Activated T-helper 17 cell treated with anti-CD3 and anti-CD28 coated beads, Interleukin-2, amount 50 U/mL, for 72 hours (primary cell): ENCODE data around the gene IGFBP3. TPM values are rescaled to one million over a fixed set of nuclear protein-coding genes. Genes with fewer than 3 reads are reported as not detected.

Experiments
- ATAC-seq: fragments of 150-1000 bp; cut with Tn5 transposase; replicated peaks from 2 replicates; pipeline ENCODE4 v1.10.0; 2021; ENCODE audit warnings: mild to moderate bottlenecking, moderate library complexity
- H3K27ac Mint-ChIP-seq: one replicate; pipeline ENCODE4 v1.8.0; 2022; ENCODE audit warnings: mixed read lengths
- H3K27me3 Mint-ChIP-seq: one replicate; pipeline ENCODE4 v1.8.0; 2022; ENCODE audit warnings: mixed read lengths
- H3K36me3 Mint-ChIP-seq: one replicate; pipeline ENCODE4 v1.8.0; 2022; ENCODE audit warnings: low read depth, mild to moderate bottlenecking, mixed read lengths
- H3K4me1 Mint-ChIP-seq: one replicate; pipeline ENCODE4 v1.8.0; 2022; ENCODE audit warnings: mixed read lengths
- H3K4me3 Mint-ChIP-seq: one replicate; pipeline ENCODE4 v1.8.0; 2022; ENCODE audit warnings: mild to moderate bottlenecking, mixed read lengths
- H3K9me3 Mint-ChIP-seq: one replicate; pipeline ENCODE4 v1.8.0; 2022; ENCODE audit warnings: mixed read lengths
- total RNA-seq, 2 donors: library from RNA; stranded (reverse); gene quantifications; one replicate each; pipeline ENCODE4 v1.2.3, GENCODE V29; 2022

Gene IGFBP3
- total RNA-seq, 2 donors from 2014 or later: 2.6 to 3.6 TPM

- no peak for ATAC-seq
- peaks cover 3% of the 10 kb centered on the region for H3K27me3 Mint-ChIP-seq
- H3K4me1 Mint-ChIP-seq: peaks cover 4% of the 10 kb centered on the region
Observed at GRCh38 chr7:45938626-45939302, 17.7 kb upstream of the IGFBP3 start.

DNA sequence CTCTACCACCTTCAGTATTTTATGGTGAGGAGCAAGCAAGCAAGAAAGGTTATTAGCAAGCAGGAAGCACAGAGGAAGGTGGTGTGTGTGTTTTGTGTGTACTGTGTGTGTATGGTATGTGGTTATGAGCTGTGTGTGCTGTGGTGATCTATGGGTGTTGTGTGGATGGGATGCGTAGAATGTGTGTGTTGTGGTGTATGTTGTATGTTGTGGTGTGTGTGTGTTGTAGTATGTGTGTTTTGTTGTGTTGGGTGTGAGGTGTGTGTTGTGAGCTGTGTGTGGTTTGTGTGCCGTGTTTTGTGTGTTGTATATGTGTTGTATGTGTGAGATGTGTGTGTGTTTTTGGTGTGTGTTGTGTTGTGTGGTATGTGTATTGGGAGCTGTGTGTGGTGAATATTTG is 16.8 kb upstream of the IGFBP3 start:
- ATAC-seq: no peak
- Mint-ChIP-seq H3K27me3 (peaks cover 3% of the 10 kb centered on the region), H3K36me3 (no peaks in the 10 kb centered on the region), H3K9me3 (peaks cover 5% of the 10 kb centered on the region), H3K4me3 (no peak overlapping the region), H3K4me1 (peaks cover 4% of the 10 kb centered on the region), H3K27ac (no peak overlapping the region)

More at GRCh38 chr7:45938626-45939302, 17.7 kb upstream of the IGFBP3 start:
- peak overlapping the region; percentile 83 for H3K4me3 Mint-ChIP-seq
- no peak overlapping the region for H3K27ac Mint-ChIP-seq
- no peaks in the 10 kb centered on the region for H3K36me3 Mint-ChIP-seq
- peaks cover 5% of the 10 kb centered on the region for H3K9me3 Mint-ChIP-seq

GRCh38 chr7:45937301-45937700 is 16.2 kb upstream of the IGFBP3 start:
- Mint-ChIP-seq H3K36me3 (no peaks in the 10 kb centered on the region), H3K4me3 (no peak overlapping the region), H3K4me1 (peaks cover 4% of the 10 kb centered on the region), H3K9me3 (peaks cover 5% of the 10 kb centered on the region), H3K27ac (no peak overlapping the region), H3K27me3 (peaks cover 3% of the 10 kb centered on the region)
- ATAC-seq: no peak

- Mint-ChIP-seq H3K27me3 (no peaks in the 10 kb centered on the region), H3K9me3 (no peaks in the 10 kb centered on the region), H3K4me3 (no peak overlapping the region), H3K36me3 (no peaks in the 10 kb centered on the region), H3K27ac (no peak overlapping the region), H3K4me1 (no peaks in the 10 kb centered on the region)
- ATAC-seq: no peak
Observed at GRCh38 chr7:45930967-45931366, 9.9 kb upstream of the IGFBP3 start.

- peaks cover 7% of the 10 kb centered on the region for H3K4me1 Mint-ChIP-seq
- peaks cover 10% of the 10 kb centered on the region for H3K27me3 Mint-ChIP-seq
- no peaks in the 10 kb centered on the region for H3K9me3 Mint-ChIP-seq
- H3K36me3 Mint-ChIP-seq: no peaks in the 10 kb centered on the region
- no peak overlapping the region for H3K27ac Mint-ChIP-seq
- H3K4me3 Mint-ChIP-seq: peak overlapping the region; percentile 66
- peak; percentile 32 for ATAC-seq
Observed at GRCh38 chr7:45927721-45928120, 6.6 kb upstream of the IGFBP3 start.

GRCh38 chr7:45924283-45924682 is 3.2 kb upstream of the IGFBP3 start:
- Mint-ChIP-seq H3K9me3 (no peaks in the 10 kb centered on the region), H3K27me3 (peaks cover 25% of the 10 kb centered on the region), H3K27ac (no peak overlapping the region), H3K4me1 (peaks cover 10% of the 10 kb centered on the region), H3K4me3 (no peak overlapping the region), H3K36me3 (no peaks in the 10 kb centered on the region)
- ATAC-seq: no peak

- no peak overlapping the region for H3K27ac Mint-ChIP-seq
- no peak for ATAC-seq
- H3K4me3 Mint-ChIP-seq: no peak overlapping the region
- no peaks in the 10 kb centered on the region for H3K36me3 Mint-ChIP-seq
- no peaks in the 10 kb centered on the region for H3K9me3 Mint-ChIP-seq
- H3K4me1 Mint-ChIP-seq: peaks cover 10% of the 10 kb centered on the region
- H3K27me3 Mint-ChIP-seq: peaks cover 25% of the 10 kb centered on the region
Observed at GRCh38 chr7:45923818-45924217, 2.7 kb upstream of the IGFBP3 start.

GRCh38 chr7:45923290-45923689 is 2.2 kb upstream of the IGFBP3 start:
- Mint-ChIP-seq H3K36me3 (no peaks in the 10 kb centered on the region), H3K4me1 (peaks cover 10% of the 10 kb centered on the region), H3K27ac (no peak overlapping the region), H3K27me3 (peaks cover 25% of the 10 kb centered on the region), H3K9me3 (no peaks in the 10 kb centered on the region), H3K4me3 (peak overlapping the region; percentile 73)
- peak; percentile 38 for ATAC-seq

- Mint-ChIP-seq H3K27me3 (peaks cover 25% of the 10 kb centered on the region), H3K27ac (peak overlapping the region; percentile 42), H3K4me3 (peak overlapping the region; percentile 73), H3K9me3 (no peaks in the 10 kb centered on the region), H3K4me1 (peaks cover 10% of the 10 kb centered on the region), H3K36me3 (no peaks in the 10 kb centered on the region)
- peak; percentile 68 for ATAC-seq
Observed at GRCh38 chr7:45922810-45923209, 1.7 kb upstream of the IGFBP3 start.

GRCh38 chr7:45921699-45922519 is 837 bp upstream of the IGFBP3 start:
- Mint-ChIP-seq H3K27ac (peak overlapping the region; percentile 42), H3K4me3 (peak overlapping the region; percentile 73), H3K4me1 (peaks cover 10% of the 10 kb centered on the region), H3K9me3 (no peaks in the 10 kb centered on the region), H3K36me3 (no peaks in the 10 kb centered on the region), H3K27me3 (peaks cover 30% of the 10 kb centered on the region)
- no peak for ATAC-seq

DNA sequence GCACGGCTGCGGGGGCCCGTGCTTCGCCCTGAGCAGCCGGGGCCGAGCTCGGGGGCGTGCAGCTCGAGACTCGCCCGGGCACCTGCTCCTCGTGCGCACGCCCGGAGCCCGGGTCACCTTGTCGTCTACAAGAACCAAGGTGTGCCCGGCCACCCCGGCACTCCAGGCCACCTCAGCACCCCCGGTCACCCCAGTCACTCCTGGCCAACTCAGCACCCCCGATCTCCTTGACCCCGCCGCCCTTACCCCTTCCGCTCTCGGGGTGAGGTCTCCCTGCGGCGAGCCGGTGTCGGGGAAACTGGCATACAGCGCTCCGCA is 268 bp upstream of the IGFBP3 start:
- Mint-ChIP-seq H3K27me3 (peaks cover 30% of the 10 kb centered on the region), H3K27ac (no peak overlapping the region), H3K36me3 (no peaks in the 10 kb centered on the region), H3K9me3 (no peaks in the 10 kb centered on the region), H3K4me3 (peak overlapping the region; percentile 73), H3K4me1 (peaks cover 10% of the 10 kb centered on the region)
- ATAC-seq: no peak

DNA sequence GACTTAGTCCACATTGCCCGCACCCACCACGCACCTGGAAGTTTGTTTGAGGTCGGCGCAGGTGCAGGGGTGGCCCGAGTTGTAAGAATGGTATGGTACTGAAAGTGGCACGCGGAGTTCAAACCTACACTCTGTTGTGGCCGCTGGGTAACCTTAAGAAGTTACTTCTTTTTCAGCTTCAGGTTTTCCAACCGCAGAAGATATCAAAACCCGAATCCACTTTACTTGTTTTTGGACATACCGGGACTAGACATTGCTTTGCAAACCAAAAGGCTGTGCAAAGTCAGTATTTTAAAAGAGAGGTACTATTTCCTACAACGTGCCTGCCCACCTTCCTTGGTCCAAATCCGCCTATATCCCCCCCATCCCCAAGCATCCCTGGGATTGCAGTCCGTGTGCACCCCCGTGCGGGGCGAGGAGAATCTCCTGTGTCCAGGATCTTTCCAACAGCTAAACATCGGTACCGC is 1.0 kb downstream of the IGFBP3 start:
- no peaks in the 10 kb centered on the region for H3K9me3 Mint-ChIP-seq
- H3K27ac Mint-ChIP-seq: no peak overlapping the region
- H3K36me3 Mint-ChIP-seq: no peaks in the 10 kb centered on the region
- H3K27me3 Mint-ChIP-seq: peaks cover 30% of the 10 kb centered on the region
- H3K4me3 Mint-ChIP-seq: peak overlapping the region; percentile 72
- H3K4me1 Mint-ChIP-seq: peaks cover 10% of the 10 kb centered on the region
- no peak for ATAC-seq

GRCh38 chr7:45919231-45919784 is 1.8 kb downstream of the IGFBP3 start:
- H3K4me1 Mint-ChIP-seq: peaks cover 10% of the 10 kb centered on the region
- H3K27me3 Mint-ChIP-seq: peaks cover 28% of the 10 kb centered on the region
- no peaks in the 10 kb centered on the region for H3K9me3 Mint-ChIP-seq
- no peak for ATAC-seq
- H3K27ac Mint-ChIP-seq: no peak overlapping the region
- H3K4me3 Mint-ChIP-seq: peak overlapping the region; percentile 72
- H3K36me3 Mint-ChIP-seq: no peaks in the 10 kb centered on the region

DNA sequence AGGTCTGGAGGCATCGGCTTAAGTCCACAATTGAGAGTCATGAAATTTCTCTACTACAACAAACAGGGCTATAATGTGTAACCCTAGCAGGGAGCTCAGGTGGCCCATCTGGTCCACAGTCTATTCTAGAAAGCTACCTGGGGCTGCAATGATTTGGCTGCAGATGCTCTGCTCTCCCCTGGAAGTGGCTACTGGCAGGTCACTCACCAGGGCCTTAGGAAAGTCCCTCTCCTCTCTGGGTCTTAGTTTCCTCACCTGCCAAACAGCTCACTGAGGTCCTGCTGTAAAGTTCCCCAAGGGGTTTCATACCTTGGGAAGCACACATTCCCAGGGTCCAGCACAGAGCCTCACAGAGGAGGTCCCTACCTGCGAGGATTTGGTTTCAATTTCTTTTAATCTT is 2.5 kb downstream of the IGFBP3 start:
- Mint-ChIP-seq H3K27ac (no peak overlapping the region), H3K36me3 (no peaks in the 10 kb centered on the region), H3K4me3 (no peak overlapping the region), H3K9me3 (no peaks in the 10 kb centered on the region), H3K27me3 (peaks cover 27% of the 10 kb centered on the region), H3K4me1 (peaks cover 10% of the 10 kb centered on the region)
- no peak for ATAC-seq

GRCh38 chr7:45917658-45918057 is 3.4 kb downstream of the IGFBP3 start:
- peak; percentile 30 for ATAC-seq
- Mint-ChIP-seq H3K27ac (no peak overlapping the region), H3K27me3 (peaks cover 20% of the 10 kb centered on the region), H3K4me1 (peaks cover 2% of the 10 kb centered on the region), H3K36me3 (peaks cover 3% of the 10 kb centered on the region), H3K9me3 (no peaks in the 10 kb centered on the region), H3K4me3 (no peak overlapping the region)
